ENCODE results near the gene IWS1.
"Not testable (repeated sequence)": the region's sequence is repeated elsewhere in the genome, so short reads cannot be mapped to it uniquely, and the experiment has no call there.

IWS1 gene

DNA sequence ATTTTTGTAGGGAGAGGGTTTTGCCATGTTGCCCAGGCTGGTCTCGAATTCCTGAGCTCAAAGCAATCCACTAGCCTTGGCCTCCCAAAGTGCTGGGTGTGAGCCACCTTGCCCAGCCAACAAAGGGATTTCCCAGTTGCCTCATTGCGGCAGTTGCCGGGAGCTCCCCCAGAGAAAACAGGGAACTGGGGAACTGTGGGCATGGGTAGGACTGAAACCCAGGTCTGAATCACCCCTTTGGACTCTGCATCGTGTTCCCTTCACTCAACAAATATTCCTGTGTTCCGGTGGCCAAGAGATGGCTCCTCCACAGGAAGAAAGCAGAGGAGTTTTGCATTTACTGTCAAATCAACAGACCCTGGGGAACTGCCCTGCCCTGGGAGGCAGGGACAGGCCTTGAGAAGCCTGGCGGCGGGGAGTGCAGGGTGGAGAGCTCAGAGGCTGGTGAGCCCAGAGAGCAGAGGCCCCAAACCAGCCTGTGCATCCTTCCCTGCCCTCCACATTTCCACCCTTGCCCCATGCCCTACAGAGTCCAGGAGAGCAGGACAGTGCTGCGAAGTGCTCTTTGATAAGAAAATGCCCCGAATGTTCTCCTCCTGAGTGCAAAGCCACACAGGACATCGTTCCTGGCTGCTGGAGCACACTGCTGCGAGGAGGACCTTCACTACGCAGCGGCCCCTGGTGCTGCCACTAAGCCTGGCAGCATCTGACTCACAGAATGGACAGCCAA is 34.1 kb upstream of the IWS1 start:
- no peak for DNase-seq

DNA sequence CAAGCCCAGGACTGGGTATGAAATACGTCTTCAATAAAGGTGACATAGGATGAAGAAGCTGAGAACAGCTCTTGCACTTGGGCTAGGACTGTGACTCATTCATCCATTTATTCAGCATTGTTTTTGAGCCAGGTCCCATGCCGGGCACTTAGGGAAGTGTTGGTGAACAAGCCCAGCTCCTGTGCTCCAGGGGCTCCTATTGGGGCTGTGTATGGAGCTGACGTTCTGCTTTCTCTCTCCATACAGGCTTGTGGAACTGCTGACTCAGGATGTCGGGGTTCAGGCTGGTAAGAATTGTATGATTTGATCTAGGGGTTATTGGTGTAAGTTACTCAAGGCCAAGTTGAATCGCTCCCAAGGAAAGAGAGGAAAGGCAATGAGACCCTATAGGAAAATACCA is 33.2 kb upstream of the IWS1 start:
- DNase-seq = no peak

DNA sequence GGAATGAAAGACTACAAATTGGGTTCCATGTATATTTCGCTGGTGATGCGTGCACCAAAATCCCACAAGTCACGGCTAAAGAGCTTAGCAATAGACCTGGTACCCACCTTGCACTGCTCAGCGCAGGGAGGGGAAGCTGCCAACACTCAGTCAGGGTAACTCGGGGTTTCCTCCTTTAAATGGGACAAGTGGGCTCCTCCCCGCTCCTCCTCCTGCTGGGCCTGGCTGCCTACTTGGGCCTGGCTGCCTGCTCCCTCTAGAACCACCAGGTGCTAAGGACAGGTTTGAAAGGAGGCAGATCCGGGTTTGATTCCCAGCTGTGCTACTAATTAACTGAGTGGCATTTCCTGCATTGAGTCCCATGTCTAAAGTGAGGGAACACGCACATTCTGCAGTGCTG is 32.6 kb upstream of the IWS1 start:
- no peak for DNase-seq

DNA sequence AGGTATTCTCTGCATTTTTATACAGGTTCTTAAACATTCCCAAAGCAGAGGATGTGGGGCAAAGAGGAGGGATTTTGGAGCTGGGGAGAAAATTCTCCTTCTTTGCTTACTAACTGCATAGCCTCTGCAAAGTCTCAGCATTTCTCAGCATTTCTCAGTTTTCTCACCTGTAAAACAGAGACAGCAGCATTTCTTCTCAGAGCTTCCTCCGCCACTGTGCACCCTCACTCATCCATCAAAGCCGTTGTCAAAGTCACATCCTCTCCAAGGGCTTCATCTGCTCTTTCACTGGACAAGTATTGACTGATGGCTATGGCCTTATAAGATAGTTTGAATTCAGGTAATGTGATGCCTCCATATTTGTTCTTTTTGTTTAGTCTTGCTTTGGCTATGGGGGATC is 26.6 kb upstream of the IWS1 start:
- no peak for DNase-seq

DNA sequence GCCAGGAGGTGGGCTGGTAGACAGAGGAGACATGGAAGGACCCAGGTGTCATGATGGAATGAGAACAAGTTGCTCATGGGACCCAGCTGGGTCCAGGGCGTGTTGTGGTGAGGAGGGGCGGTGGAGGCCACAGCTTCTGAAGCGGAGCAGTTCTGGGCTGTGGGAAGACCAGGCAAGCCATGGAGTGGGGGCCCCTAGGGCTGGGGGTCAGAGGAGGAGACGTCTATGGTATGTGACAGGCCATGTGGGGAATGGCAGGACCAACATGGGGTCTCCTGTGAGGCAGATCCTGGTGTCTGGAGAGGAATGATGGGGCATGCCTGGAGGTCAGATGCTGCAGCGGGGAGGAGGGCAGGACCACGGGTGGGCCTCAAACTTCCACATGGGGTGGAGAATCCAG is 26.0 kb upstream of the IWS1 start:
- DNase-seq = no peak

DNA sequence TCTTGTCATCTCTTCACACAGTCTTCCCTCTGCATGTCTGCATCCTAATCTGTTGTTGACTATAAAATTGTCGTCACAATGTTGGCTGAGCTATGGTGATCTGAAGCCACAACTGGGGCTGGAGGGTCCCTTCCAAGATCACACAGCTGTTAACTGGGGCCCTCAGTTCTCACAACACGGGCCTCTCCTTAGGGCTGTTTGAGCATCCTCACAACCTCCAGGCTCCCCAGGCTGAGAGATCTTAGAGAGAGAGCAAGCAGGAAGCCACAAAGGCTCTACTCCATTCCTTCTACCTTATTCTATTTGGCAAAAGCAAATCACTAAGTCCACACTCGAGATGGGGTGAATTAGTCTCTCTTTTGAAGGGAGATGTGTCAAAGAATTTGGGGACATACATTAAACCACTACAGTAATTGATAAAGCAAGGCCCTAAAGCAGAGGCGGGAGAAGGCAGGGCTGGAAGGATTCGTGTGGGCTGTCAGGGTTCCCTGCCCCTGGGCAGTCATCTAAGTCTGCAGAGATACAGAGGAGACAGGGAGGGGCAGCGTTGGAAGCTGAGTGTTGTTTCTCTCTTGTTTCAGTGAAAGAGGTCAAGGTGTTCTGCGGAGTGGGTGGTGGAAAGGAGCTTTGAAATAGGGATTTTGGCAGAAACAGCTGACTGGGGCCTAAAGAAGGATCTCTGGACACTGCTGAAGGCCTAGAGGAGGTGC is 25.1 kb upstream of the IWS1 start:
- DNase-seq = no peak

DNA sequence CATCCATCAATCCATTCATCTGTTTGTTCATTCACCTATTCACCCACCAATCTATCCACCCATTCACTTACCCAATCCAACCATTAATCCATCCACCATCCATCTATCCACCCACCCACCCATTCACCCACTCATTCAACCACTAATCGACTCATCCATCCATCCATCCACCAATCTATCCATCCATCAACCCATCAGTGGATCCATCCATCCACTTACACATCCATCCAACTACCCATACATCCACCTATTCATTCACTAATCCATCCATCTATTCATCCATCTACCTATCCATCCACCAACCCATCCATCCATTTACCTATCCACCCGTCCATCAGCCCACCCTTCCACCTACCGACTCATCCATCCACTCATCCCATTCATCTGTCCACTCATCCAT is 20.5 kb upstream of the IWS1 start:
- no peak for DNase-seq

DNA sequence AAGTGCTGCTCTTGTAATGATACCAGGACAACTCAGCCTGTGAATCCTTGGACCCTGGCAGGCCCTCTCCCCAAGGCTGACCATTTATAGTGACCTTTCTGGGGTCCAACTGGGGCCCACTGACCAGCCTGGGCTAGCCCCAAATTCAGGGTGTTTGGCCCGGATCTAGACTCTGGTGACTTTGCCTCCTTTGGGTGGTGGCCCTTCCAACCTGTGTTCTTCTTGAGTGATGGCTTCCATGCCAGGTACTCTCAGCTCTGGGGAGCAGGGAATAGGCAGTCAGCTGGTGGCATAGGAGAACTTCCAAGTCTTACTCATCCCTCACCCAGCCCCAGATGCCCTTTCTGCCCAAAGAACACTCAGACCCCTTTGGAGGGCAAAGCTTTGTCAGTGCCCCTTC is 19.5 kb upstream of the IWS1 start:
- no peak for DNase-seq

DNA sequence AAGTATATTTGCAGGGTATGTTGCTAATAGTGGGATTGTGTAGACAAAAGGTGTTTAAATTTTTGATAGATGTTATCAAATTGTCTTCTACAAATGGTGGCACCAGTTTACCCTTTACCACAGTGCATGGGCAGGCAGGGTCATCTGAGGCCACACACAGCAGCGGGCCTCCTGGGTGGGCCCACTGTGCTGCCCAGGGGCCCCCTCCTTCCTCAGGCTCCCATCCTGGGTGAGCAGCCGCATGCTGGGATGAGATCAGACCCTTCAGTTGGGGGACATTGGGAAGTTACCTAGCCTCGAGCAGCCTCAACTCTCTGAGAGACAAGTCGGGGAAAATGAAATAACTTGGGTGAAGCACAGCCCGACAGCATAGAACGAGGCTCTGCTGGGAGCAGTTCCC is 18.9 kb upstream of the IWS1 start:
- no peak for DNase-seq

DNA sequence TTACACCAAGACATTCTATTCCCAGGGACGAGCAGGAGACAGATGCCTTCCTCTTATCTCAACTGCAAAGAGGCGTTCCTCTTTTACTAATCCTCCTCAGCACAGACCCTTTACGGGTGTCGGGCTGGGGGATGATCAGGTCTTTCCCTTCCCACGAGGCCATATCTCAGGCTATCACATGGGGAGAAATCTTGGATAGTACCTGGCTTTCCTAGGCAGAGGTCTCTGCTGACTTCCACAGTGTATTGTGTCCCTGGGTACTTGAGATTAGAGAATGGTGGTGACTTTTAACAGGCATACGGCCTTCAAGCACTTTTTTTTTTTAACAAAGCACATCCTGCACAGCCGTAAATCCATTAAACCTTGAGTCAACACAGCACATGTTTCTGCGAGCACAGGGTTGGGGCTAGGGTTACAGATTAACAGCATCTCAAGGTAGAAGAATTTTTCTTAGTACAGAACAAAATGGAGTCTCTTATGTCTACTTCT is 16.8 kb upstream of the IWS1 start:
- DNase-seq = not testable (repeated sequence)

DNA sequence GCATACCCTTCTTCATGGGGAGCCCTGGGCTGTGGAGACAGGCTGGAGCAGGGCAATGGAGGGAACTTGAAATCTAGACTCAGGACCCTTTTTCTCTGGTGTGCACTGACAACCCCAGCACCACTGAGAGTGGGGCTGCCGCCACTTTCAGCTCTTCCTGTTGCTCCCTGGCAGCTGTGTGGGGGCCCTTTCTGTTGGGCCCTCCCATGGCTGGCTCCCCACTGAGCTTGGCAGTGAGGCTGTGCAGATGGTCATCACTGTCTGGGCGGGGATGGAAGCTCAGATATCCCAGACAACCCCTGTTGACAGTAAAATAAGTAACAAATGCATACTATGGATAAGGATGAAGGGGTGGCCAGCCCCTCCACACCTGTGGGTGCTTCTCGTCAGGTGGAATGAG is 15.9 kb upstream of the IWS1 start:
- DNase-seq = no peak

DNA sequence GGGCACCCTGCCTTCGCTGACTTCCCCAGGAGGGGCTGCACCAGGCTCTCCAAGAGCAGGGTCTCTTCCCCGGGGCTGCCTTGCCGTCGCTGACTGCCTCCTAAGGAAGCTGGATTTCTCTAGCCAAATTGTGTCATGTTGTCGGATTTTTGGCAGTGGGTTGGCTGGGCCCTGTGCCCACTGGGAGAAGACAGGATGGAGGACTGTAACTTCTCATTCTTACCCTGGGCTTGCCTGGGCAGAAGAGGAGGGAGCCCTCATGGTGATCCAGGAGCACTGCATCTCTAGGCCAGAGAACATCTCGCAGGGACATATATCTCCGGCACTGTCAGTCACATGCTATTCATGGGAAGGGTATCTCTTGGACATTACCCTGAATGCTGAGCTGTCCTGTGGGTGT is 15.5 kb upstream of the IWS1 start:
- DNase-seq = no peak

DNA sequence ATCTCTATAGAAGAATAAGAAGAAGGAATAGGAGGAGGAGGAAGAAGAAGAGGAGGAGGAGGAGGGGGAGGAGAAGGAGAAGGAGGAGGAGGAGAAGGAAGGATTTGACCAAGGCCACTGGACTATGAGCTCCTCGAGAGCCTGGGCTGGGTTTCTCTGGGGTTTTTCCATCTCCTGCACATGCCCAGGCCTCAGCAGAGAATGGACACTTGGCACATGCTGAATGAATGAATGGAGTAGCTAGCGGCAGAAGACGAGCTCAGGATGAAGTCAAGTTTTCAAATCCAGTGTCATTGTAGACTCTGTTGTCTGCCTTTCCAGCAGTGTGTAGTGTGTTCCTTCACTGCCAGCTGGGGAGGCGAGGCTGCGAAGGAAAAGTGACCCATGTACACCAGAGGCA is 11.4 kb upstream of the IWS1 start:
- no peak for DNase-seq

DNA sequence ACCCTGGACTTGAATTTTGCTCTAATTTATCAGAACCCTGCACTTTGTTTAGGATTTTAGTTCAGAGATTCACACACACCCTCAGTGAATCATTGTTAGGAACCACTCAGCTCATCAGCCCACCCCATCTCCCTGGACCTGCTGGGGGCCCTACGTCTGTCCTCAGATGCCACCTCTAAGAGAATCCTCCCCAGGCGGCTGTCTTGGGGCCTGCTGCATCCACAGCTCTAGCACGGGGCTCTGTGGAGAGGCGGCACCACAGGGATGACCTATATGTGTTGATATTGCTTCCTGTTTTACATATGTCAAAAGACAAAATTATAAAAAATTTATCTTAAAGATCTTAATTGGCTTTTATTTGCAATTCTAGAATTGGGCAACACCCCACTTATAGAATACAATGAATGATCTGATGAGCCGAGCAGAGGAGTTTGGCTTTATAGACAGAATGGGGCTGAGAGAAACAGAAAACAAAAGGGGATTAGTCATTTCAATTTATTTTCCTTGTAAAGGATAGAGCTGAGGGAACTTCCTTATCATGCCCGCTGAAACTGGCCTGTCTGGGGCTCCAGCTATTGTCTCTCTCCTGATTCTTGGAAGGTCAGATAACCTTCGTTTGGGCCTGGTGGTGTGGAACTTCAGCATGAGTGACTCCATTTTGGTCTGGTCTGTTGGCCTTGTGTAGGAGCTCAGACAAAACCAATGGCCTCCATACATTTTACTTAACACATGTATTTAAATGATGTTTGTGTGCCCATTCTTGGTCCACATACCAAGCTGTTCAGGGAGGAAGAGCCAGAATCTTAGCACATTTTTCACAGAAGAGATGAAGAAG is 10.6 kb upstream of the IWS1 start:
- DNase-seq = no peak

DNA sequence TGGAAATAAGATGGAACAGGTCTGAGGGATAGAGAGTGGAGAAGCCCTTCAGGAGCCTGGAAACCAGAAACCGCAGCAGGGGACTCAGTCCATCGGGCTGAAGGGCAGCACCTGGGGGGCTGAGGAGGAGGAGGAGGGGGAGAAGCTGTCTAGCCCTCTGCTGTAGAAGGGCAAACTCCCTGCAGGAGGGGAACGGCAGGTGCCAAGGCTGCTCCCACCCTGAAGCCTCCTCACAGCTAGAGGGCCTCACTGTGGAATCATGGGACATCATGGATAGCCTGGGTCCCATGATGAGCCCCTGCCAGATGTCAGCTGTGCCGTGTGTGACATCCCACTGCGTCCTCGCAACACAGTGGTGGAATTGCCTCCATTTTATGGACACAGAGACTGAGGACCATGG is 9.6 kb upstream of the IWS1 start:
- no peak for DNase-seq

DNA sequence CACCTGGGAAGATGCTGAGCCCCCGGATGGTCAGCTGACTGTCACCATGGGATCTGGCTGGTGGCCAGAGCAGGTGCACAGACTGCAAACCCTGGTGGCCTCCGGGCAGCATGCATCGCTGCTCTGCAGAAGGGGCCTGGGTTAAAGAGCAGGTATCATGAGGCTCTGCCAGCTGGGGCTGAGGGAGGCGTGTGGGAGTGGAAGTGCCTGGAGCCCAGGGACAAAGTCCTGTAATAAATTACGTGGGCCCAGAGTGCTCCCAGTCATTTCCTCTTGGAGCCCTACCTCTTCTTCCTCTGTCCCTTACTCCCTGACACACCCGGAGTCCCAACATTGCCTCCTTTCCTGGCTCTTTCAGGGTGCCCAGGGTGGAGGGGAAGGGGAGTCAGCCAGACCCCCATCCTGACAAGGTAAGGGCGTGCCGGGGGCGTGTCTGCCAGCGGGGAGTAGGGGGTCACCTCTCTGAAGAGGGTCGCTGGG is 9.2 kb upstream of the IWS1 start, which contains the start of gene MYO7B:
MYO7B (plus strand) TSS at position 262 of the 480 bp plus-strand sequence. CDS start 24,040 bp downstream, outside the sequence.
- DNase-seq = peak; percentile 20

DNA sequence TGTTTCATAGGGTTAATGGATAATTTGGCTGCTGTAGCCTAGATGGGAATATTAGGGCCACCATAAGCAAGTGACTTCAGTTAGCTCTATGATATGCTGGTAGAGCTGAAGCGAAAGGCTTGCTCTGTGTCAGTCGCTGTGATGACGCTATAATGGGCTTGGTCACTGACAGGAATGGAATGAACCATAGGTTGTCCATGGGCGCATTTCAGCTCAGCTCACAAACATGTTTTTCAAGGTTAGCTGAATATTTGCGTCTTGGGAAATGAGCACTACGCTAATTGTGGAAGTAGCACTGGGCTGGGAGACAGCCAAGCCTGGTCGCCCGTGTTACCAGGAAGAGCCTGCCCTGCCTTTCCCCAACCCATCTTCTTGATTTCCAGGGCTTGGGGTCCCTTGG is 6.0 kb upstream of the IWS1 start:
- DNase-seq = no peak

DNA sequence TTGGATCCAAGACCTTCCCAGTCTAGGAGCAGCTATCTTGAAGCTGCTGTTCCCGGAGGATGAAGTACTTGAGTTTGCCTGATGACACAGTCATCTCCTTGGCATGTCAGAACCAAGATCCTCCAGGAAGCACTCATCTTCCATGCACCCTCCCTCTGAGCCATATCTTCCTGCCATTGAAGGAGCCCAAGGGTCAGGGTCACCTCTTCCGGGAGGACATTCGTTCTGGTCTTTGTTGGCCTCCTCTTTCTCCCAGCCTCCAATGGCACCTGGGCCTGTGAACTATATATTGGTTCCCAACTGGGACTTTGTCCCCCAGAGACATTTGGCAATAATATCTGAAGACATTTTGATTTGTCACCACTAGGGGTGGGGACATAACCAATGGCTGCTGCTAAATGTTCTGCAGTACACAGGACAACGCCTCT is 4.9 kb upstream of the IWS1 start:
- no peak for DNase-seq

DNA sequence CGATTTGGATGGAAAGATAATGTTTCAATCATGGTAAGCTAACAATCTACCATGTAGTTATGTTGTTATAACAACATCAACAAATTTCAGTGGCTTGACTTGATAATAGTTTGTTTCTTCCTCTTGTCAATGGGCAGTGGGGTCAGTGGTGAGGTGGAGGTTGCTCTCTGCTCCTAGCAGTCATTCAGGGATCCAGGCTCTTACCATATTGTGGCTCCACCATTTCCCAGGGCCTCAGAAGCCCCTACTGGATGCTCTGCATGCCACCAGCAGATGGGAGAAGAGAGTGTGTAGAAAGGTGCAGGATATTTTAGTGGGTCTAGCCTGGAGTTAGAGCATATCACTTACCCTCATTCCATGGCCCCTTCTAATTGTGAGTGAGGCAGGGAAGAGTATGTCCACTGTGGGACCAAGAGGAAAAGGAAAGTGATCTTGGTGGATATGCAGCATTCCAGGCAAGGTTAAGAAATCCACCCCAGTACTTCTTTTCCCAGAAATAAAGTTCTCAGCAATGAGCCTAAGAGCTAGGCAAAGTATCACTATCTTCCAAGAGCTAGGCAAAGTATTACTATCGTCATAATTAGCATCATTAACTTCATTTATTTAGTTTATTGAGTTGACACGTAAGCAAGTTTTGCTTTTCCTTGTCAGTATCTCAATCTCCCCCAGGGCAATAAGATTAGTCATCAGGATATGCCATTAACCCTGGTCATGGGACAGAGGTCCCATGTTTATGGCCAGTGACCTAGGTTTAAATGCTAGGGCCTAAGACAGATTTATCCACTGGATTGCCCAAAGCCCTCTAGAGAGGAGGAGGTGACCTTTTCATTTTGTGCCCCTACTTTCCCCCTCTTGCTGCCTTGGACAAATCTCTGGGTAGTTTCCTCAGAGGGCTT is 4.2 kb upstream of the IWS1 start:
- no peak for DNase-seq

DNA sequence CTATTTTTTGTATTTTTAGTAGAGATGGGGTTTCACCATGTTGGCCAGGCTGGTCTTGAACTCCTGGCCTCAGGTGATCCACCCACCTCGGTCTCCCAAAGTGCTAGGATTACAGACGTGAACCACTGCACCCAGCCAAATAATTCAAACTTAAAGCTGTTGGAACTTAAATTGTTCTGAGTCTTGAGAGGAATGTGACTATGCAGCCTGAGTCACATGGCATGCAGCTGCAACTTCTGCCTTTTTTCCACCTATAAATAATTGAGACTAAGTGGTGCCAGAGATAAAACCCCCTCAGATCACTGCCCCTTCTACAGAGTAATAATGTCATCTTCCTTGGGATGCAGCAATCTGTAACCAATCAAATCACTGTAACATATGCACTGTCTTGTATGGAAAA is 3.1 kb upstream of the IWS1 start:
- DNase-seq = not testable (repeated sequence)

DNA sequence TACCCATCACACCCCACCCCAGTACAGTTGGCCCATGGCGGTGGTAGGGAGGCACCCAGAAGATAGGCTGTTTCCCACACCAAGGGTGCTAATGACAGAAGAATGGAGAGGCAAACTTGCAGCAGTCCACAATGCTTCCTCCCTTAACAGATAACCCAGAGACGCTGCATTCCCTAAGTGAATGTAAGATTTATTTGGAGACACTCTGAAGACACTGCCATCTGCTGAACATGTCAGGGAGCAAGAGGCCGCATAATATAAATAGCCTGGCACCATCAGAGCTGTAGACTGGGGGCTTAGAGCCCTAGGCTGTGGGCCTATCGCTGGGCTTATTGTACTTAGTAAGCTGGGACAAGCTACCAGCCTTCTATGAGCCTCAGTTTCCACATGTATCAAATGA is 2.2 kb upstream of the IWS1 start:
- no peak for DNase-seq
